HG02870 (cell line): ENCODE data around the gene ALK.

ENCODE experiments used
- ATAC-seq: cut with Tn5 transposase; IDR thresholded peaks from one replicate; pipeline ENCODE4 v1.9.1; 2021; ENCODE audit warnings: mild to moderate bottlenecking, moderate library complexity; ENCODE audit not compliant: unreplicated experiment

Gene ALK

GRCh38 chr2:29799628-29800027 lies 121.8 kb downstream of the ALK start:
- ATAC-seq = no peak

DNA sequence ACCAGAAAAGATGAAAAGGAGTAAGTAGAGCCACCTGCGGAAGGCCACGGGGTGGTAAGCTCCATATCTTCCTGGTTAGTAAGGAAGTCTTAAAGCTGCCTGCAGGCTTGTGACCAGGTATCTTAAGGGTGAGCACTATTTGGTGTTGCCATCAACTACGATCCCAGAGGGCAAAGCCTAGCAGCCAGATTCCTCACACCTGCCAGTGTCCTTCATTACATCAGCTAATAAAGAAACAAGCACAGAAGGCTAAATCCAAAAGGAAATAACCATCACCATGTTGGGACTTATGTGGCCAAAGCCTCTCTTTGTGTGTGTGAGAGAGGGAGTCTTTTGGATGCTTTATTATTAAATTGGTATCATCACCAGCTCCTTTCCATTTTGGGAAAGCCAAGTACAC lies 123.5 kb downstream of the ALK start:
- ATAC-seq = no peak

- ATAC-seq = no peak
These were observed 124.9 kb downstream of the ALK start for GRCh38 chr2:29796446-29796845.

DNA sequence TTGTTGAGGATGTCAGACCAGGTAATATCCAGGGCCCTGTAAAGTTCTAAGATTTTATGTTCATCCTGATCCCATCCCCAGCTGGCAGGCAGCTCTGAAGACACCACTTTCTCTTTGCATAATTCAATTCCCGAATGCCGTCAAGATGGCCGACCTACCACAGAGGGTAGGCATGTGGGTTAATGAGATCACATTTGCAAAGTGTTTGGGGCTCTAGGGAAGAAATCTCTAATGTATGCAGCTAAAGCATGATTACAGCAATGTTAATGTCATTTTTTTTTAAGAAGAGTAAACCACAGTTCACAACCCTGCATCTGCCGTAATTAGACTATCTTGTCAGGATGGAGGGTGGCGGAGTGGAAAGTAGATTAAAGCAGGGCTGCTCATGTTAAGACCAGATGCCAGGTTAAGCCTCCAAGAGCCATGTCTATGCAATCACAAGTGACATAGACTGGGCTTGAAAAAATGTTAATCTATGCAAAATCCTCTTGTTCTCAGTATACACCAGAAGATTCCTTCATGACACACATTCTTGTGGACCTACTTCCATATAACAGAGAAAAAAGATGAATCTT lies 131.4 kb downstream of the ALK start:
- no peak for ATAC-seq

DNA sequence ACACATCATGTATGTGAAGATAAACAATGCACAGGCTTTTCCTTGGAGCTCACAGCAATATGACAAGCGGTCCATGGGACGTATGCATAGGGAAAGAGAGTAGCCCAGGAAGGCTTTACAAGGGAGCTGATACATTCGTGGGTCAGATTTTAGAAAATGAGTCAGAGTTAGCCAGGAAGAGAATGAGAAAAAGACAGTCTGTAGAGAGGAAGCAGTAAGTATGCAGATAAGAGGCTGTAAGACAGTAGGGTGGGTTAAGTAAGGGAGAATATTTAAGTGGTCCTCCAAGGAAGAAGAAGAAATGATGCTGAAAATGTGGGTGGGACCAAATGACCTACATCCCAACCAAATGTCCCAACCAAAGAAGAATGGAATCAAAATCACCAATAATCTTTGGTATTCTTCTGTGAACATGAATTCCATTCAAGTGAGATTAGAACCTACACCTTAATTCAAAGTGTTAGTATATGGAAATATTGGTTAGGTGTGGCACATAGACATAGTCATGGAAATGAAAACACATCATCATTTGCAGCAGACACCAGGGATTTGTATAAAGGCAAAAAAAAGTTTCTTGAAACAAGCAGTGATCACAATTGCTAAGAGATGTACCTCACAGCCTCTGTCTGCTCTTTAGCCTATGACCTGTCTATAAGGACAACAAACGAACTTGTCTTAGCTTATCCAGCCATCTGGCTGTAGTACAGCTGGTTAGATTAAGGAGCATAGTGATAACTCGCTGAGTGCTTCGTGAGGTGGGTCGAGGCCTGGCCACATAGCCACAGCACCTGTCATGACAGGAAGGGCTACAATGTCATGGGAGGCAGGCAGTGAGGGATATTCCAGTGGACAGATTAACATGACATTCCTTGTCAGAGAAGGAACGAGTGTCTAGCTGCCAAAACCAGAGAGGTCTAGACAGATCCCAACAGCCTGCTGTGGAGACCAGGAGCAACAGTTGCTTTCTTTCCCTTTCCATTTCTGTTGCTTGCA lies 133.6 kb downstream of the ALK start:
- no peak for ATAC-seq

- no peak for ATAC-seq
These were observed 135.0 kb downstream of the ALK start for GRCh38 chr2:29786361-29786760.

GRCh38 chr2:29783666-29784065 lies 137.7 kb downstream of the ALK start:
- no peak for ATAC-seq

DNA sequence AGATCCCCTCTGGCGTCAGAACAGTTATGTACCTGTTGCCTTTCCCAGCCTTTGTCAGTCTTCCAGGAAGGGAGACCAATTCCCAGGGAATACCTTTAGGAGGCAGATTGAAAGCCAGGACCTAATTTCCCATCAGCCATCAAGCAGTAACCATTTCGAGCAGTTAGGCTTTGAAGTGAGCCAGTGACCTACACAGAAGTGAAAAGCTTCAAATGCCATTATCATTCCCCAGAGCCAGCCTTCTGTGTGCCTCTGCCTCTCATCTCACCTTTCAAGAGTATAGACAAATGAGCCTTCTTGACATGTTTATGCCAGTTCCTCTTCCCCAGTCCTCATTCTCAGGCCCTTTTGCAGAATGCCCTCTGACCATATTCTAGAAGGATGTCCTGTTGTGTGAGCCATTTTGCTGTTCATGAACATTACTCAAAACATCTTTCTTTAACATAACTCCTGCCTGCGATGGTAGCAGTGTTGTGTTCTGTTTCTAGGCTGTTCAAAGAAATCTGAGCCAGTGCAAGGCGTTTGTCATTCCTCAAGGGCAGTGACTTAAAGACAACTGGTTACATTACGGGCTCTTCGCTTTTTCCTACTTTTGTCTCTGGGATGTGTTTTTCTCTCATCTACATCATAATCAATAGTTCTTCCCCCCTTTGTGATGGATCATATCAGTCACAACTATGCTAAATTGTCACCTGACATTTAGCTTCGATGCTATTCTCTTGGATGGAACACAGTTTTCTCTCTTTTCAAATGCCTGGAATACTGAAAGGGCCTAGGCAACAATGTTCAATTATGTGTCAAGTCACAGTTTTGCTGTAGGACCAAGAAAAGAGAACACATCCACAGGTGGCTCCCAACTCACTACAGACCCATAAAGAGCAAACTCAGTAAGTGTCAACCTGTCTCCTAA lies 138.6 kb downstream of the ALK start:
- ATAC-seq = no peak

GRCh38 chr2:29782087-29782486 lies 139.3 kb downstream of the ALK start:
- ATAC-seq = no peak

- ATAC-seq = no peak
These were observed 140.5 kb downstream of the ALK start for GRCh38 chr2:29780906-29781305.

DNA sequence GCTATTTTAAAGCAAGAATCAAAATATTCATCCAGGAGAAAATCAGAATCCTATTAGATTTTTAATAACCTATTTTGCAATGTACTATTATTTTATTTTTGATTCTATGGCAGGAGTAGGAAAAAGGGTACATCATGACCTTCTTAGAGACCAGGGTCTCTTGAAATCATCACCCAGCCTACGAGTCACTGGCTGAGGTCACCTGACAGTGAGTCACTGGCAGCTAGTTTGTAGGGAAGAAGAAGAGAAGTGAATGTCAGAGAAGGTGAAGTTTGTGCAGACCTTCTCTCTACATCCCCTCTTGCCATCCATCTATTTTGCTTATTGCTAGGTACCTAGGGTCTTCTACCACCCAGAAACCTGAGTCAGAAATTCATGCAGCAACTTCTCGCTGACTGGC lies 144.2 kb downstream of the ALK start:
- ATAC-seq = no peak

DNA sequence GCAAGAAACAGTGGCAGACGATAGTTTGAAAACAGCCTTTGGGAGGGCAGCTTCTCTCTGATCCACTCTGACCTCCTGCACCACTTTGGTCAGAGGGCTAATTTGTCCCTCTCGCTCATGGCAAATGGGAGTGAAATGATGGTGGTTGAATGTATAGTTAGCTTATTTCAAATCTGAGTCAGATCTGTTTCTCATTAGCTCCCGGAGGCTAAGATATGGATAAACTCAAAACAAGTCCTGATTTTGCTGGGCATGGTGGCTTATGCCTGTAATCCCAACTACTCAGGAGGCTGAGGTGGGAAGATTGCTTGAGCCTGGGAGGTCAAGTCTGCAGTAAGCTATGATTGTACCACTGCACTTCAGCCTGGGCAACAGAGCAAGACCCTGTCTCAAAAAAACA lies 145.0 kb downstream of the ALK start:
- ATAC-seq = no peak

DNA sequence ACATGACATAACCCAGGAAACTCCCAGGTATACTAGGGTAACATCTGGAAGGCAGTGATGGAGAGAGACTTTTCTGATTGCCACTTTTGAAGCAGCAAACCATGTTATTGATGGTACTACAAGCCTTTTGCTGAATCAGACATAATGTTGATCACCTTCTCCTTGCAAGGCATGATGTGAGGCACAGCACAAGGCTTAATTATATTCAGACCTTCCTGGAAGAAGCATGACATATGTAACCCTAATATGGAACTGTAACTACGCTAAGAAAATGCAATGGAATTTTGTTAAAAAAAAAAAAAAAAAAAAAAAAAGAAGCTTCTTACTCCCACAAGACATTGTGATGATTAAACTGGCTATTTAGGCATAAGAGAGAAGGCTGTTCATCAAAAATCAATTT lies 145.4 kb downstream of the ALK start:
- ATAC-seq = no peak

DNA sequence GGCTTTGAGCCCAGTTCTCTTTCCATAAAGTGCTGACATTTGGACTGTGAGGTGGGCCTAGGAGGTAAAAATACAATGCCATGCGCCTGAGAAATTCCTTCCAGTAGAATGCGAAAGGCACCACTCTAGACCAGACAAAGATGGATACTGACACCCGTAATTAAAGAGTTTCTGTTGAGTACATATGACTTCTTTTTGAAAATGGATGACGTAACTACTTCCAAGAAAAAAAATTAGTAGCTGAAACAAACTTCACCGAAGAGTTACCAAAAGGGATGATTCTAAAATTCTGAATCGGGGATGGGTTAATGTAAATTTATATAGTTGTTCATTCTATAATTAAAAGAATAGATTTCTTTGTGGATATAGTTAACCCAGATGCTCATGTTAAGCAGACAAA lies 146.8 kb downstream of the ALK start:
- no peak for ATAC-seq

DNA sequence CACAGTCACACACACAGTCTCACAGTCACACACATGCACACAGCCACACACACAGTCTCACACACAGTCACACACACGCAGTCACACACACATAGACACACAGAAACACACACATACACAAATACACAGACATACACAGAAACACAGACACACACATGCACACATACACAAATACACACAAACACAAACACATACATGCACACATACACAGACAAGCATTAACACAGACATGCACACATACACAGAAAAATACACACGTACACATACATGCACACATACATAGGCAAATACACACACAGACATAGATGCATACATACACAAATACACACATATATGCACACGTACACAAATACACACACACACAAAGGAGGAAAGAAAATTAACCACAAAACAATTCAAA lies 150.5 kb downstream of the ALK start:
- ATAC-seq = no peak

GRCh38 chr2:29769847-29770246 lies 151.5 kb downstream of the ALK start:
- no peak for ATAC-seq

DNA sequence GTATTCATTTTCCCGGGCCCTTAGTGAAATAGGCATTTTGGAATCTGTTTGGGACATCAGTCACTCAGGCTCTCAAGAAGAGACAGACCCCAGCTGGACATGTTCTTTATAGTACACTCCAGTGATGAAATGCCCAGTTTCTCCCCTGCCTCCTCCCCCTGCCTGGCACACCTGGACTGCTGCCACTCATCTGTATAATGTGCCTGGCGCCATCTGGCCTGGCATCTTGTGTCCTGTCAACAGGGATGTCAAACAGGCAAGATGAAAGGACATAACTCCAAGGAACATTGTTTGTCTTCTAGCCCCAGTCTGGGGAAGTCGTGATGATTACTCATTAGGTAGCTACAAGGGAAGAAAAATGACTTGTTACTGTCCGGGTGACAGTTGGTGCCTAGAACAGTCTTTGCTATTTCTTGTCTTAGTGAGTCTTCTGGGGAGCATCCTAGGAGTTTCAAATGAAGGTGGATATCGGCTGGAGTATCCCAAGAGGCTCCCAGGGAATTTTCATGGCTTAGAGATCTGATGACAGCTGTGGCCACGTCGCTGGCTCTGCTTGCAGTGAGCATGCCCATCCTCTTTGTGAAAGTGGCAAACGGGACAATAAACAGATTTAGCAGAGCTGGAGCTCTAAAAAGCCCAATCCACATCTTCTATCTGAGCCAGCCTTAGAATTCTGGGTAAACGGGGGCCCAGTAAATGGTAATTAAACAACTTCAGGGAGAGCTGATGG lies 153.6 kb downstream of the ALK start:
- ATAC-seq = no peak

GRCh38 chr2:29766191-29766590 lies 155.2 kb downstream of the ALK start:
- no peak for ATAC-seq

DNA sequence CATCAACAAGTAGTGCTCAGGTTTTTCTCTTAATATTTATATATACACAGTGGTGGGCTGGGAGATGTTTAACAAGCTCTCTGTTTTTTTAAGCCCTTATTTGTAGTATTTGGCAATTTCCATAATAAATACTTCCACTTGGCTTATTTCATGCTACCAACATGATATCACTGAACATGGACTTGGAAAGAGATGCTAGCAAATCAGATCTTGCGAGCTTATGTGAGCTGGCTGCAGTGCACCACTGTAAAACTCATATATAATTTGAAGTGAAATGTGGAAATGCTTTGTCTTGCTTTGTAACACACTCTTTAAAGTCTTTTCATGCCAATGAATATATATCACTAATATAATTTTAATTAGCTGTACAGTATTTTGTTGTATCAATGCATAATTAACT lies 155.7 kb downstream of the ALK start:
- ATAC-seq = no peak

- no peak for ATAC-seq
These were observed 158.0 kb downstream of the ALK start for GRCh38 chr2:29763371-29763770.

DNA sequence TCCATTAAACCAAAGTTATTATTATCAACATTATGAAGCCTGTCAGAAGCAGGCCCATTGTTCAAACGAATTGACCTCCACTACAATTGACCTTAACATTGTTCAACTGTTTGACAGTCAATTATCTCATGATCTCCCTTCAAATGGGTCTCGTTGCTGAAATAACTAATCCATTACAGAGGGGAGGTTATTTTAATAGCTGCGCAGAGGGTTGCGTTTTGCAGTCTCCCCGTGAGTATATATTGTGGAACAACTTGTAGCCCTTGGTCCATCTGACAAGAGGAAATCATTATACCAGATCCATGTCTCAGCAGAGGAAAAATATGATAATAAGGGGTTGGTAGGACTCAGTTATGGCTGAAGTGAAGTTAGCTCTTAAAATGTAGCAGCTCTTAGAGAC lies 159.1 kb downstream of the ALK start:
- no peak for ATAC-seq
